Ovary (tissue), 3 donors: Measurements from ENCODE around the gene CACNA2D3.

ENCODE experiments used
- EP300 ChIP-seq: sonication (generic); formaldehyde crosslinking; IDR thresholded peaks from one replicate; pipeline ENCODE4 v1.6.1; 2017; ENCODE audit warnings: antibody characterized with exemption
- POLR2A ChIP-seq: fragments of 450-650 bp; IDR thresholded peaks from one replicate; pipeline ENCODE4 v1.6.1; 2017; ENCODE audit warnings: antibody characterized with exemption, mild to moderate bottlenecking, moderate library complexity
- TF ChIP-seq, protein P1 (sequence below), 3 donors: fragments of 450-650 bp in 2 of 3; fragments of 200-600 bp in 1 of 3; IDR thresholded peaks; one replicate each; pipeline versions ENCODE4 v1.5.1 to v1.8.0; 2016 to 2022; ENCODE audit warnings: antibody characterized with exemption in 3 of 3, mild to moderate bottlenecking in 1 of 3
- donor health status: DM: no; HTN: no; CAD: no.

DNA sequence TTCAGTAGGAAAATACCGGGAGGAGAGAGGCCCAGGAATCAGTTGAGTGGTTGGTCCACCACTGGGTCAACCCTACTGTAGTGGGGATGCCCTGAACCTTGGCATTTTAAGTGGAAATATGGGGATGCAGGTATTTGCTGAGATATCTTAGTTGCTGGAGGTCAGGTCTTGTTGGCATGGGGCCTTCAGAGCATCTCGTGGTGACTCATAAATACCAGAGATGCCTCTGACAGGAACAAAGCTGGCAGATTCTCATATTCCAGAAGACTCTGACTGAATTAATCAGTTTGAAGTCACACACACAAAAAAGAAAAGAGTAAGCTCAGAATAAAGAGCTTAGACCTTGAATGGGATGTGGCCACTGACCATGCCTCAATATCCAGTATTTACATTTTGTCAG, 91.6 kb downstream of the CACNA2D3 start:
- TF ChIP-seq, protein P1, sequence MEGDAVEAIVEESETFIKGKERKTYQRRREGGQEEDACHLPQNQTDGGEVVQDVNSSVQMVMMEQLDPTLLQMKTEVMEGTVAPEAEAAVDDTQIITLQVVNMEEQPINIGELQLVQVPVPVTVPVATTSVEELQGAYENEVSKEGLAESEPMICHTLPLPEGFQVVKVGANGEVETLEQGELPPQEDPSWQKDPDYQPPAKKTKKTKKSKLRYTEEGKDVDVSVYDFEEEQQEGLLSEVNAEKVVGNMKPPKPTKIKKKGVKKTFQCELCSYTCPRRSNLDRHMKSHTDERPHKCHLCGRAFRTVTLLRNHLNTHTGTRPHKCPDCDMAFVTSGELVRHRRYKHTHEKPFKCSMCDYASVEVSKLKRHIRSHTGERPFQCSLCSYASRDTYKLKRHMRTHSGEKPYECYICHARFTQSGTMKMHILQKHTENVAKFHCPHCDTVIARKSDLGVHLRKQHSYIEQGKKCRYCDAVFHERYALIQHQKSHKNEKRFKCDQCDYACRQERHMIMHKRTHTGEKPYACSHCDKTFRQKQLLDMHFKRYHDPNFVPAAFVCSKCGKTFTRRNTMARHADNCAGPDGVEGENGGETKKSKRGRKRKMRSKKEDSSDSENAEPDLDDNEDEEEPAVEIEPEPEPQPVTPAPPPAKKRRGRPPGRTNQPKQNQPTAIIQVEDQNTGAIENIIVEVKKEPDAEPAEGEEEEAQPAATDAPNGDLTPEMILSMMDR (IDR thresholded peaks at IDR 0.05) = no peak
- no peak for TF ChIP-seq EP300
- no peak for TF ChIP-seq POLR2A
